GM18907 (cell line): ENCODE data around the gene ALDH1L1.

ENCODE experiments used
- ATAC-seq: cut with Tn5 transposase; IDR thresholded peaks from one replicate; pipeline ENCODE4 v1.9.1; 2021; ENCODE audit warnings: mild to moderate bottlenecking, moderate library complexity; ENCODE audit not compliant: unreplicated experiment

Gene ALDH1L1

DNA sequence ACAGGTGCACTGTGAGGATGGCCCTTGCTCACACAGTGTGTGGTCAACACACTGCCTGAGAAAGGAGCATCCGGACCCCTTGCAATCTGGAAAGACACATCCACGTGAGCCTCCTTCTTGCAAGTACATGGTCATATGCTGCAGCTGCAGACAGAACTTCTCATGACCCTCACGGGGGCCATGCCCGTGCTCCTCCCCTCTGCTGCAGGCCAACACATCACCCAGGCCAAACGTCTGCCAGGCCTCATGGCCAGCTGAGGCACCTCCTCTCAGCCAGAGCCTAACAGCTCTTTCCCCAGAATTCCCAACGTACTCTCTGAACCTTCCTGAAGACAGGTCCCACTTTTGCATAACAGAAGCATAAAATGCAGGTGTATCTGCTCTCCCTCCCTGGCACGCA is 121.7 kb downstream of the ALDH1L1 start:
- ATAC-seq, result no peak

DNA sequence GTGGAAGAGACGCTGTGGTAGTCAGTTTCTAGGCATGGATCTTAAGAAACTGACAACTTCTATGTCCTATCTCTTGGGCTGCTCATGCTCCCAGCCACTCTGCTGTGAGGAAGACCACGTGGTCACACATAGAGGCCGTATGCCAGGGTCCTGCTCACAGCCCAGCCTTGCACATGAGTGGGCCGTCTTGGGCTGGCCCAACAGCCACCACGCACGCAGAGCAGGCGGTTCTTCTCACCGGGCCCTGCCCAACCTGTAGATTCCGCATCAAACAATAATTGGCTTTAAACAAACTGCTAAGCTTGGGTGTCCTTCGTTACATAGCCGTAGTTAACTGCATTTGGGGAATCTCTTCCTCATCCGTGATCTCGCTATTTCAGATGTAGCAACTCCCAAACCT is 122.5 kb downstream of the ALDH1L1 start:
- ATAC-seq, result no peak

DNA sequence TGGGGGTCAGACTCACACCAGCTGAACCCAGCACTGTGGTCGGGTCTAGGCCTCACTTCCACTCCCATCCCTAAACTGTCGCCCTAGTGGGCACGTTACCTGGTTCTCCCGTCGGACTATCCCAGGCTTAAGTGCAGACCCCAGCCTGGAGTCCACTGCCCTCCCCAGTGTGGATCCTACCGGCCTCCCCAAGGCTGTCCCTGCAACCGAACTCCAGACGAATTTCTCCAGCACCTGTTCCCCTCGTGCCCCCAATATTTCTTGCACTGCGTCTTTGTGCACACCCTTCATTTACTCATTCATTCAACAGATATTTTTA is 122.9 kb downstream of the ALDH1L1 start:
- no peak for ATAC-seq

DNA sequence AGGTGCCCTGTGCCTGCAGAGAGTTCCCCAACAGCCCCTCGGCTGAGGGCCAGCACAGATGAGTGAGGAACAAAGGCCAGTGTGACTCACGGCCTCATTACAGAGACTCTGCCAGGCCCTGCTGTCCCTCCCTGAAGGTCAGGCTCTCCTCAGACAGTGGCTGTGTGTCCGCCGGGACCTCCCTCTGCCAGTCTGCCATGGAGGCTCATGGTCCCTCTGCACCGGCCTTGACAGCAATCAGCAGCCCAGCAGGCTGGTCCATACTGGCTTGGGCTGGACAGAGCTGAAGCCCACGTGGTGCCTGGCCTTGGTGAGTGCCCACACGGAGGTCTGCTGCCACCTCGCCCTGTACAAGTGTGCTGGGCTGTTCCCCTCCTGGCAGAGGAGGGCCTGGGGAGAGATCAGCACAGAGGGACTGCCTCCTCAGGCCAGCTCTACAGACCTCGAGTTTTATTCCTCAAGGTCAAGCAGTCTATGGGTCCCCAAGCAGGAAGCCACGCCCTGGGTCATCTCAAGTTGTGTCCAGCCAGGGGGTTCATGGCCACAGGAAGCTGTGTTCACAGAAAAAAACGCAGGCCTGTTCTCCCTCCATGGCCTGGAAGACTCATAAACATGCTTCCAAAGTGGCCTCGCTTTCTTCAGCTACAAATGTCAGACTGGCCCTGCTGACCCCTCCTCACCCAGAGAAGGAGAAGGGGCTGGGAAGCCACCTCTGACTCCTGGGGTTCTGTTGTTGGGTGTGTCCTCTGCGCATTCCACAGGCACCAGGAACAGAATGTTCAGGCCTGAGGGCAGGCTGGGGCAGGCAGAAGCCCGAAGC is 123.5 kb downstream of the ALDH1L1 start:
- no peak for ATAC-seq

DNA sequence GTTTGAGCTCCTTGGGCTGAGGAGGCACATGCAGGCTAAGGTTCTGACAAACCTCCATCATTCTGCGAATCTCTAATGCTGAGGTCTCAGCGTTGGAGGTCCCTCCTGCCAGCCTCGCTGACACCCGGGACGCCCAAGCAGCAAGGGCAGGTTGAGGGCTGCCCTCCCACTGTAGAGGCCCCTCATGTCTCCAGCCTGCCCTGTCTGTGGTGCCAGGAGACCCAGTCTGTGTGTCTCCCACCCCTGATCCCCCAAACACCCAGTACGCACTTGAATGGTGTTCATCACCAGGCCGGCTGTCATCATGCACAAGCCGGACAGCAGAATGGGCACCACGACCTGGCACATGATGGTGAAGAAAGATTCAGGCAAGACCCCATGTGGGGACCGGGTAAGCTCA is 124.3 kb downstream of the ALDH1L1 start:
- ATAC-seq, result no peak

DNA sequence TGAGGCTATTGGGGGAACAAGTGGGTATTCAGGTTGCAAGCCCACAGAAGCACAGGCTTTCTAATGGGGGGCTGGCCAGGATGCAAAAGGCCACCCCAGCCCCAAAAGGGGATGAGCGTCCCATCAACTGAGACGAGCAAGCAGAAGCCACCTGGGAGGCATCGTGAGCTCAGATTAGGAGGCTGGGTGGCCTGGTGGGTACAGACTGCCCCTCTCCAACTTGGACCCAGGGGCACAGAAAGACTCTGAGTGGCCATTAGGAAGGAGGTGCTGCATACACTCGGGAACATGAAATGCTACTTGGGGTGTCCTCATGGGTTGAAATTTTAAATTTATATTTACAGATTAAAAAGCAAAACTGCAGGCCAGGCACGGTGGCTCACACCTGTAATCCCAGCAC is 125.5 kb downstream of the ALDH1L1 start:
- ATAC-seq, result no peak

DNA sequence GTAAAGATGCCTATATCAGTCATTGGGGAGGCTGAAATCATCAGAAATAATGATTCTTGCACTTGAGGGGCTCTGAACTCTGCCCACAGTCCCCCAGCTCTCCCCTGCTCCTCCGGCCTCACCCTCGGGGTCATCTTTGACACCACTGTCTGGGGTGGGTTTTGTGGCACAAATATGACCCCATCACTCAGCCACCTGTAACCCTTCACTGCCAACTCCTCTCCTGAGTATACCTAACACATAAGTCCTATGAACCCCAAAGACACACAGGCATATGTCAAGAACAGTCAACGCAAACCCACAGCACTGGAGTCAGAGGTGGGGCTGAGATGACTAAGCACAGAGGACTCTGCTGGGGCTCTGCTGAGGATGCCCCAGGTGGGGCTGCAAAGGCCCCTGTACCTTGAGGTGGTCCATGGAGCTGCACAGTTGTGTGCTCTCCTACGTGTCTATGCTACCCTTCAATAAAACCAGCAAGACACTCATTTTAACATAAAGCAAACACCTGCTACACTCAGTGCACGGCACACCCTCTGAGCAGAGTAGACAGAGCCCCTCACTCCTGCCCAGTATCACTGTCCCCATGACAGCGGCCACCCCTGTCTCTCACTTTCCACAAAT is 126.3 kb downstream of the ALDH1L1 start:
- ATAC-seq, result no peak
